AG04449 (cell line): Measurements from ENCODE around the gene RAMP1.

ENCODE experiments used
- CTCF ChIA-PET: fragments of 350-600 bp; formaldehyde crosslinking; extraction: SDS; loops from one replicate; lab custom pipeline; 2021; ENCODE audit warnings: antibody characterized with exemption; lab: Yijun Ruan, JAX
- POLR2A ChIA-PET: fragments of 400-600, 350-600 bp; formaldehyde crosslinking; extraction: SDS; loops from one replicate; lab custom pipeline; 2020; ENCODE audit warnings: antibody characterized with exemption, inconsistent platforms; lab: Yijun Ruan, JAX
- DNase-seq: peaks from one replicate; pipeline ENCODE4 v3.0.0-alpha.2; 2010; ENCODE audit warnings: low read depth, low spot score
- H3K4me3 ChIP-seq: 2 replicates; pipeline ENCODE4 v1.5.1; 2011; ENCODE audit warnings: low read depth, mild to moderate bottlenecking, control low read depth, low read length
- CTCF ChIP-seq: IDR thresholded peaks from one replicate; pipeline ENCODE4 v1.5.1; 2011; ENCODE audit warnings: mild to moderate bottlenecking, moderate library complexity, low read length, control low read depth, inconsistent platforms; ENCODE audit not compliant: insufficient read depth; ENCODE audit errors: missing control alignments

Gene RAMP1

DNA sequence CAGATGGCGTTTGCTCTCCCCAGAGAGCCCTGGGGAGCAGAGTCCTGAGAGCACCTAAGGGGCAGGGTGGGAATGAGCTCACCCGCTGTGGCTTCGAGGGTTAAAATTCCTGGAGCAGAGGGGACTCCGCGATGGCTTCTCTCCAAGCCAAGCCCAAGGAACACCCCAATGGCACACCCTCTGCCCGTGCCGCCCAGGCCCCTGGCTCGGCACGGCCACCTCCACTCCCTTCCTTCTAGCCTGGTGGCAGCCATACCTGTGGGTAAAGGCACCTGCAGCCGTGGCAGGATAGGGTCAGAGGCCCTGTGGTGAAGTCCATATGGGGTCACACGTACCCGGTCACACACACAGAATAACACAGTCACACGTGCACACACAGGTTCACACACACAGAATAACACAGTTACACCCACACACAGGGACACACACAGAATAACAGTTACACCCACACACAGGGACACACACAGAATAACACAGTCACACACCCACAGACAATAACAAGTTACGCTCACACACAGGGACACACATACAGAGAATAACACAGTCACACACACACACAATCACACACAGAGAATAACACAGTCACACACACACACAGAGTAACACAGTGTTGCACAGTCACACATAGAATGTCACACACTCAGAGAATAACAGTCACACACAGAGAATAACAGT lies 50.5 kb downstream of the RAMP1 start:
- no peak overlapping the region for H3K4me3 ChIP-seq
- DNase-seq: no peak
- CTCF ChIA-PET: no interaction called here
- POLR2A ChIA-PET: no interaction called here
- no peak for TF ChIP-seq CTCF

DNA sequence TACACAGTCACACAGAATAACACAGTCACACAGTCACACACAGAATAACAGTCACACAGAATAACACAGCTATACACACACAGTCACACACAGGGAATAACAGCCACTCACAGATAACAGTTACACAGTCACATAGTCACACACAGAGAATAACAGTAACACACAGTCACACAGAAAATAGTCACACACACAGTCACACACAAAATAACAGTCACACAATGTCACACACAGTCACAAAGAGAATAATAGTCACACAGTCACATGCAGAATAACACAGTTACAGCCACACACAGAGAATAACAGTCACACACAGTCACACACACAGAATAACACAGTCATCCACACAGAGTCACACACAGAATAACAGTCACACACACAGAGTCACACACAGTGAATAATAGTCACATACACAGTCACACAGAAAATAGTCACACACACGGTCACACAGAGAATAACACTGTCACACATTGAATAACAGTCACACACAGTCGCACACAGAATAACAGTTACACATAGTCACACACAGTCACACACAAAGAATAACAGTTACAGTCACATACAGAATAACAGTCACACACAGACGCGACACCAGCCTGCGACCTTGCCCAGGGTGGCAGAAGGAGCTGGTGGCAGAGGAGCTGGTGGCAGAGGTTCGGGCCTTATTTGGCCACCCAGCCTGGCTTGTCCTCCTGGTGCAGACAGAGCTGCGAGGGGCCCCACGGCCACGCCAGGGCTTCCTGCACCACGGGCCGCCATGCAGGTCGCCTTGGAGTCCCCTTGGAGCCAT lies 51.3 kb downstream of the RAMP1 start:
- no peak for TF ChIP-seq CTCF
- no peak for DNase-seq
- CTCF ChIA-PET: interaction anchor here (2.6 kb wide), 1 partner anchor 13 kb away, joined by 20 read pairs; no protein-coding TSS in a partner anchor
- POLR2A ChIA-PET: no interaction called here
- H3K4me3 ChIP-seq: no peak overlapping the region

- POLR2A ChIA-PET: no interaction called here
These were observed 52.1 kb downstream of the RAMP1 start for GRCh38 chr2:237911363-237912017.

DNA sequence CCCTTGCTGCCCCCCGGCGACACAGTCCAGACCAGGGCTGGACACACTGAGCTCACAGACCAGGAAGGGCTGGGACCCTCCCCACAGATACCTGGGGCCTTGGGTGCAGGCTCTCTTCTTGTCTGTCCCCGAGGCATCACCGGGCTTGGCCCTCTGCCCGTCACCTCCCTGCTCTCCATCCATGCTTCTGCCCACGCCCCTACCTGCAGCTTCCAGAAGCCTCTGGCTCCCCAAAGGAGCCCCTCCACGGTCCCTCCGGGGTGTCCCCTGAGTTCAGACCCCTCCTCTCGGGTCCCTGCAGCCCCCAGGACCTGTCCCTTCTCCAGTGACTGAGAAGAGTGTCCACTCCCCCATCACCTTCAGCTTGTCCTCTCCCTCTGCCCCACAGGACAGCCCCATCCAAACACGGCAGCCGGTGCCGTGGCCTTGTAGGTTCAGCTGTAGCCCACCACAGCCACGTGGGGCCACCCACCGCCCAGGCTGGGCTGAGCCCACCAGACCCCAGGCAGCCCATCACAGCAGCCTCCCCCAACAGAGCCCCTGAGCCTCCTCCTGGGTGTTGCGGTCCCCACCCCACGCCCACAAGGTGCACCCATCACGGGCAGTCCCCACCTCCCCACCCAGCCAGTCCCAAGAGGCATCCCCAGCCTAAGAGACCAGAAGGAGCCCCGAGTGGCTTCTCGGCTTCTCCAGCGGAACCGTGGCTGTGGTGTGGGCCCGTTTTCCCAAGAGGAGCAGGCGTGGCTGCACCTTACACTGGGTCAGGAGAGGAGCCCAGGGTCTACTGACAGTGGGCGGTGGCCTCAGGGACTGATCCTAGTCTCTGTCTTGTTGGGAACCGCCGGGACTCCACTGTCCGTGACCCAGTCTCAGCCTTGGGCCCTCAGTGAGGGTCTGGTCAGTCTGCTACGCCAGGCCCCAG lies 53.1 kb downstream of the RAMP1 start:
- H3K4me3 ChIP-seq: no peak overlapping the region
- ChIA-PET POLR2A (no interaction called here), CTCF (interaction anchor here (2.6 kb wide), 1 partner anchor 11 kb away, joined by 20 read pairs; no protein-coding TSS in a partner anchor)
- TF ChIP-seq CTCF: no peak
- no peak for DNase-seq

More at GRCh38 chr2:237911363-237912017, 52.1 kb downstream of the RAMP1 start:
- no peak overlapping the region for H3K4me3 ChIP-seq
- TF ChIP-seq CTCF: no peak
- CTCF ChIA-PET: interaction anchor here (2.6 kb wide), 1 partner anchor 12 kb away, joined by 20 read pairs; no protein-coding TSS in a partner anchor
- DNase-seq: no peak

- POLR2A ChIA-PET: no interaction called here
- DNase-seq: no peak
- CTCF ChIA-PET: interaction anchor here (2.6 kb wide), 1 partner anchor 10 kb away, joined by 20 read pairs; no protein-coding TSS in a partner anchor
- TF ChIP-seq CTCF: no peak
- H3K4me3 ChIP-seq: no peak overlapping the region
These were observed 53.9 kb downstream of the RAMP1 start for GRCh38 chr2:237913193-237913917.
